ENCODE data around the gene LRRC72.

Gene LRRC72

GRCh38 chr7:16543456-16543855 lies 16.8 kb downstream of the LRRC72 start:
- TF ChIP-seq, protein P1, sequence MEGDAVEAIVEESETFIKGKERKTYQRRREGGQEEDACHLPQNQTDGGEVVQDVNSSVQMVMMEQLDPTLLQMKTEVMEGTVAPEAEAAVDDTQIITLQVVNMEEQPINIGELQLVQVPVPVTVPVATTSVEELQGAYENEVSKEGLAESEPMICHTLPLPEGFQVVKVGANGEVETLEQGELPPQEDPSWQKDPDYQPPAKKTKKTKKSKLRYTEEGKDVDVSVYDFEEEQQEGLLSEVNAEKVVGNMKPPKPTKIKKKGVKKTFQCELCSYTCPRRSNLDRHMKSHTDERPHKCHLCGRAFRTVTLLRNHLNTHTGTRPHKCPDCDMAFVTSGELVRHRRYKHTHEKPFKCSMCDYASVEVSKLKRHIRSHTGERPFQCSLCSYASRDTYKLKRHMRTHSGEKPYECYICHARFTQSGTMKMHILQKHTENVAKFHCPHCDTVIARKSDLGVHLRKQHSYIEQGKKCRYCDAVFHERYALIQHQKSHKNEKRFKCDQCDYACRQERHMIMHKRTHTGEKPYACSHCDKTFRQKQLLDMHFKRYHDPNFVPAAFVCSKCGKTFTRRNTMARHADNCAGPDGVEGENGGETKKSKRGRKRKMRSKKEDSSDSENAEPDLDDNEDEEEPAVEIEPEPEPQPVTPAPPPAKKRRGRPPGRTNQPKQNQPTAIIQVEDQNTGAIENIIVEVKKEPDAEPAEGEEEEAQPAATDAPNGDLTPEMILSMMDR (IDR thresholded peaks at IDR 0.05; ENCODE audit: insufficient read depth, low read depth, low read length, missing control alignments) = no peak
- no peak overlapping the region for H3K4me3 ChIP-seq (ENCODE audit: low read length)
- peak; percentile 7 for DNase-seq (ENCODE audit: low read depth)

DNA sequence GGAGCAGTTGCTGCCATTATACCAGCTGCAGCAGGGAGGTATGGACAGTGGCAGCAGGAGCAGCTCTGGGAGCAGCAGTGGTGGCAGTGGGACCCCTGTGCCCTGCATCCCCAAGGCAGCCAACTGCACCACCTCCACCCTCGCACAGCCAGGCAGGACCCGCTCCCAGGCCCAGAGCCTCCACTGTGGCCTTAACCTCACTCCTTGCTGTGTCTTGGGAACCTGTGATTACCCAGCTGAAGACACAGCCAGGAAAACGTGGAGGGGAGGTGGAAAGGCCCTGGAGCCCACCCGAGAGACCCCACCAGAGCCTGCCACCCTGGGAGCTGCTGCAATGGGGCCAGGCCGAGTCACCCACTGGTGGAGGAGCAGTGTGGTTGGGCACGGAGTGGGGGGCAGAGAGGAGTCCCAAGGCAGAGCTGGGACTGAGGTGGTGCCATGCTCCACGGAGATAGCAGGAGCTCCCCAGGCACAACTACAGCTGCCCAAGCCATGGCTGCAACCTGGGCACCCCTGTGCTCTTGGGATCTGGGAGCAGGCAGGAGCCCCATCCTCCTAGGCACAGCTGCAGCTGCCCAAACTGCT lies 20.4 kb downstream of the LRRC72 start:
- TF ChIP-seq, protein P1 (IDR thresholded peaks at IDR 0.05; ENCODE audit: insufficient read depth, low read depth, low read length, missing control alignments) = no peak
- DNase-seq (ENCODE audit: low read depth) = no peak
- no peak overlapping the region for H3K4me3 ChIP-seq (ENCODE audit: low read length)

- DNase-seq (ENCODE audit: low read depth) = no peak
- TF ChIP-seq, protein P1 (IDR thresholded peaks at IDR 0.05; ENCODE audit: insufficient read depth, low read depth, low read length, missing control alignments) = no peak
- H3K4me3 ChIP-seq (ENCODE audit: low read length) = no peak overlapping the region
Observed at GRCh38 chr7:16548428-16548827, 21.8 kb downstream of the LRRC72 start.

DNA sequence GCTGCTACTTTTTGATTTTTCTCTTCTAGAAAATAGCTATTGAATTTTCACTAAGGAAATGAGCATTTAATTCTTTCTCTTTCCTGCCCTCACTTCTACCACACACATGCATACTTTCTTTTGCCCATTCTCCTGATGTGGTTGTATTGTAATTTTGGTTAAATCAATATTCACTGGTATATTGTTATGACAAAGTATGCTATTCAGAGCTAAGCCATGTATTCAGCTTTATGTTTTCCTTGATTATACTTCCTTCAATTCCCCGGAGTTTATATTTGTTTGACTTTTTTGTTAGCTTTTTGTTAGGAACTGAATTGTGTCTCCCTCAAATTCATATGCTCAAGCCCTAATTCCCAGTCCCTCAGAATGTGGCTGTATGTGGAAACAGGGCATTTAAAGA lies 24.0 kb downstream of the LRRC72 start:
- TF ChIP-seq, protein P1 (IDR thresholded peaks at IDR 0.05; ENCODE audit: insufficient read depth, low read depth, low read length, missing control alignments) = no peak
- DNase-seq (ENCODE audit: low read depth) = no peak

DNA sequence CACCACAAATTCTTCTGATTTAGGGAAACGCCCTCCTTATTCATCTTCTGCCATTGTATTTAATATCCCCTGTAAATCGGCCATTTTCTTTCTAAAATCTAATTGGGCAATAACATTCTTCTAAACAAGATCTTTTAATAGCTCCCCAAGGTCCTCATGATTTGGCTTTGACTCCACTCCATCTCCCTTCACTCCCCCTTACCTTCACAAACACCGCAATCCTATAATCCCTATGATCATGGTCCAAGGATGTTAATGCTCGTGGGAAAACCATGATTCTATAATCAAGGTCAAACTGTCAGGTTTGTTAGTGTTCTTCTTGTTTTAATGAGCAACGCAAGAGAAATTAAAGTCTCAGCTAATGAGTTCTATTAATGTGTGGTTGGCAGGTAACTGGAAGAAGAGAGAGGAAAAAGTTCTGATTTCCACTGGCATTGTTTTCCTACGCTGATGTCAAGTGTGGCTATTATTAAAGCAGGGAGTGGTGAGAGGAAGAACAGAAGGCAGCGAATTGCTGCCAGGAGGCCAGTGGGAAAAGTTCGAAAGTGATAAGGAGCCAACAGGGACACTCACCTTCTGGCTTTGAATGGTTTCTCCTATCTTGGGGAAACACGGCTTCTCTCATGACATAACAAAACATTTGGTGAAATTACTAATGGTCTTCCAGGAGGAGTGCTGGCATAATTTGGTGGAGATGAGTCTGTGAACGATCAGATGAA lies 28.1 kb downstream of the LRRC72 start:
- TF ChIP-seq, protein P1 (IDR thresholded peaks at IDR 0.05; ENCODE audit: insufficient read depth, low read depth, low read length, missing control alignments) = no peak
- no peak overlapping the region for H3K4me3 ChIP-seq (ENCODE audit: low read length)

More for the DNA sequence above, 24.0 kb downstream of the LRRC72 start:
- H3K4me3 ChIP-seq (ENCODE audit: low read length) = no peak overlapping the region

DNA sequence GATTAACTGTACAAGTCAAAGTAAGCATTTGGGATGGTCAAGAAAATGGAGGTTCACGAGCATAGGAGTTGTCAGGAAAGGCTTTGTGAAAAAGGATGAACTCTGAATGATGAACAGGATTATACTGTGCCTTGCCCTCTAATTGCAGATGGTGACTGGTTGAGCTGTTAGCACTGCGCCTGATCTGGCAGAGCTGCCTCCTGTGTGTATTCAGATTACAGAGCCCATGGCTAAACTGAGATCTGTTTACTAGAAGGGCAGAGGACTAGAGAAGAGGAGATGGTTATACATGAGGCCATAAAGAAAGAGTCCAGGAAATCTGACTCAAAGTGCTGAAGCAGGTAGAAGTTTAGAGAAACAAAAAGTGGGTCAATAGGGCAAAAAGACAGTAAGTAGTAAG lies 29.7 kb downstream of the LRRC72 start:
- TF ChIP-seq, protein P1 (IDR thresholded peaks at IDR 0.05; ENCODE audit: insufficient read depth, low read depth, low read length, missing control alignments) = no peak
- H3K4me3 ChIP-seq (ENCODE audit: low read length) = no peak overlapping the region

More for the DNA sequence above, 28.1 kb downstream of the LRRC72 start:
- no peak for DNase-seq (ENCODE audit: low read depth)

More for the DNA sequence above, 29.7 kb downstream of the LRRC72 start:
- DNase-seq (ENCODE audit: low read depth) = no peak
